ENCODE results near the gene FBXW5. TPM values are rescaled to one million over a fixed set of nuclear protein-coding genes. Genes with fewer than 3 reads are reported as not detected.

FBXW5 gene
- polyA plus RNA-seq, 3 donors = 102 to 173 (median 139) TPM

DNA sequence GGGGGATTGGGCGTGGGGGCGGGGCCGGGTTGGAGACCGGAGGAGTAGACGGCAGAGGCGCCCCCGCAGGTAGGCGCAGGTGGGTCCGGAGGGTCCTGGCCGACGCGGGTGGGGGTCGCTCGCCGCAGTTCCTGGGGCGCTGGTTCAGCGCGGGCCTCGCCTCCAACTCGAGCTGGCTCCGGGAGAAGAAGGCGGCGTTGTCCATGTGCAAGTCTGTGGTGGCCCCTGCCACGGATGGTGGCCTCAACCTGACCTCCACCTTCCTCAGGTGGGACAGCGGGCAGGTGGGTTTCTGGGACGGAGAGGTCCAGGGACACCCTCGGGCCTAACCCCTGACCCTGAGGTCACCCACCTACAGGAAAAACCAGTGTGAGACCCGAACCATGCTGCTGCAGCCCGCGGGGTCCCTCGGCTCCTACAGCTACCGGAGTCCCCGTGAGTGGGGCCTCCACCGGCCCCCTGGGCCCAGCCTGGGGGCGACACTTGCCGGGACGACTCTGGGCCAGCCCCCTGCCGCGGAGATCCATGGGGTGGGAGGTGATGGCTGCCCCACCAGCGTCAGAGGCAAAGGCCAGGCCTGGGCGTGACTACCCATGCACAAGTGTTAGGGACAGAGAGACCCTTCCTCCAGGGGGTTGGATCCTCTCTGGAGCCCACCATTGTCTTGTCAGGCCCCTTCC lies 34.5 kb upstream of the FBXW5 start:
- WGBS, 3 donors = 50 to 65% (median 58%) methylated on average over 38 to 41 of the region's 41 CpGs
- no peak overlapping the region for H3K27ac ChIP-seq (ENCODE audit: low read depth, low read length)

GRCh38 chr9:136978073-136978864 lies 33.7 kb upstream of the FBXW5 start:
- WGBS, 3 donors = 1 to 3% (median 3%) methylated on average over 66 to 75 of the region's 78 CpGs
- no peak overlapping the region for H3K27ac ChIP-seq (ENCODE audit: low read depth, low read length)

GRCh38 chr9:136977649-136978072 lies 33.1 kb upstream of the FBXW5 start:
- WGBS, 3 donors = 18 to 28% (median 21%) methylated on average over 24 to 33 of the region's 33 CpGs
- no peak overlapping the region for H3K27ac ChIP-seq (ENCODE audit: low read depth, low read length)

- no peak within 1 kb of the TSS for H3K27ac ChIP-seq (ENCODE audit: low read depth, low read length)
- WGBS, 3 donors = 50 to 81% (median 58%) methylated on average over 9 to 10 of the region's 10 CpGs
Measured at GRCh38 chr9:136977223-136977622, 32.7 kb upstream of the FBXW5 start, which contains the start of gene PTGDS. Gene PTGDS (plus strand): TSS chr9:136977504. CDS start chr9:136977579, 75 bp downstream.

GRCh38 chr9:136975644-136976043 lies 31.1 kb upstream of the FBXW5 start:
- H3K27ac ChIP-seq (ENCODE audit: low read depth, low read length) = no peak overlapping the region
- WGBS, 3 donors = 33 to 71% (median 37%) methylated on average over 14 of the region's 14 CpGs

- WGBS, 3 donors = 52 to 71% (median 53%) methylated on average over 15 of the region's 15 CpGs
- no peak overlapping the region for H3K27ac ChIP-seq (ENCODE audit: low read depth, low read length)
Measured at GRCh38 chr9:136974817-136975535, 30.4 kb upstream of the FBXW5 start.

- 86 to 91% (median 89%) methylated on average over 27 to 29 of the region's 29 CpGs for WGBS, 3 donors
- H3K27ac ChIP-seq (ENCODE audit: low read depth, low read length) = no peak overlapping the region
Measured at GRCh38 chr9:136973618-136974617, 29.4 kb upstream of the FBXW5 start.

DNA sequence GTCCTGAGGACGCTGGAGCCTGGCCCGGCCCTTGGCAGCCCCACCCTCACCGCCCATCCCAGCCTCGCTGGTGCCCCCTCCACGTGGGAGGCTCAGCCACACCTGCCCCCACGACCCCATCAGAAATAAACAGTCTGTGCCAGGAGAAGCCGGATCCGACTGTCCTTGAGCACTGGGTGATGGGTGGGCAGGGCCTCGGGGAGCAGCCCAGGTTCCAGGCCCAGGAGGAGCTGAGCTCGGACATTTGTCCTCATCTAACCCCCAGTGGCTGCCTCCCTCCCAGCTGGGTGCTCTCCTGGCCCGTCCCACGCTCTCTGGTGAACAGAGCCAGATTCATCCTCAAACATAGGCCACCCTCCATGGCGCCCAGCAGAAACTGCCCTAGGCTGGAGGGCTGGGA lies 28.2 kb upstream of the FBXW5 start:
- no peak overlapping the region for H3K27ac ChIP-seq (ENCODE audit: low read depth, low read length)
- WGBS, 3 donors = 47 to 72% (median 62%) methylated on average over 13 of the region's 13 CpGs

- 78 to 84% (median 82%) methylated on average over 9 to 11 of the region's 11 CpGs for WGBS, 3 donors
- H3K27ac ChIP-seq (ENCODE audit: low read depth, low read length) = no peak overlapping the region
Measured at GRCh38 chr9:136972335-136972734, 27.8 kb upstream of the FBXW5 start.

DNA sequence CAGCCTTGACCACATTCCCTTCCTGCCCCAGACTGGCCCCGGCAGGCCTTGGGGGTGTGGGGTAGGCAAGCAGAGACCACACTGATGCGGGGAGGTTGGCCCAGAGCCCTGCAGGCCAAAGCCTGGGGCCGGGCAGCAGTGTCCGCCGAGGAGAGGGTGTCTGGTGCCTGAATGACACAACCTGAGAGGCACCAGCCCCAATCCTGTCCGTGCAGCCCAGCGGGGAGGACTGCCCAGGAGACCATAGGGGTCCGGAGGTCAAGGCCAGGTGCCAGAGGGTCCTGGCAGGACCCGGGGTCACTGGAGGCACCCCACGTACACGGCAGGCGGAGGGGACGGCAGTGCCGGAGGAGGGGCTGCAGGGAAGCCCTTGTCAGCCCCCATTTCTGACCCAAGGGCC lies 27.2 kb upstream of the FBXW5 start:
- H3K27ac ChIP-seq (ENCODE audit: low read depth, low read length) = no peak overlapping the region
- 75 to 87% (median 80%) methylated on average over 14 of the region's 14 CpGs for WGBS, 3 donors

- WGBS, 3 donors = 78 to 87% (median 80%) methylated on average over 11 of the region's 11 CpGs
- no peak overlapping the region for H3K27ac ChIP-seq (ENCODE audit: low read depth, low read length)
Measured at GRCh38 chr9:136970361-136970760, 25.8 kb upstream of the FBXW5 start.

- WGBS, 3 donors = 69 to 84% (median 70%) methylated on average over 5 of the region's 5 CpGs
- H3K27ac ChIP-seq (ENCODE audit: low read depth, low read length) = no peak overlapping the region
Measured at GRCh38 chr9:136969774-136970173, 25.2 kb upstream of the FBXW5 start.

DNA sequence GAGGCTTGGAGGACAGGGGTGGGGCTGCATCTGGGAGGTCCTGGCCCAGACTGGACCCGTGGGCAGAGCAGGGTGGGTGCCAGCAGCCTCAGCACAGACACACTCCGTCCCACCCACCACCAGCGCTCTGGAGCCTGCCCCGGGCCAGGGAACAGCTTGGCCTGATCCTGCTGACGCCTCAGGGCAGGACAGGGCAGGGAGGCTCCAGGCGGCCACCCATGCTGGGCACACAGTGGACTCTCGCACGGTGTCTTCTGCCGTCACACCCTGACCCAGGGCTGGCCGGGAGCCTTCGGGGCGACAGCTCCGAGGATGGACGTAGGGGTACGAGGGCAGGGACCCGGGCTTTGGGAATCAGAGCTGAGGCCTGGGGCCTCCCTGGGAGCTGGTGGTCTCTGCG lies 24.6 kb upstream of the FBXW5 start:
- no peak overlapping the region for H3K27ac ChIP-seq (ENCODE audit: low read depth, low read length)
- WGBS, 3 donors = 70 to 88% (median 74%) methylated on average over 11 to 17 of the region's 17 CpGs

- WGBS, 3 donors = 77 to 84% (median 82%) methylated on average over 16 to 17 of the region's 17 CpGs
- H3K27ac ChIP-seq (ENCODE audit: low read depth, low read length) = no peak overlapping the region
Measured at GRCh38 chr9:136968333-136969127, 24.0 kb upstream of the FBXW5 start.

- 14 to 26% (median 25%) methylated on average over 23 of the region's 23 CpGs for WGBS, 3 donors
- no peak overlapping the region for H3K27ac ChIP-seq (ENCODE audit: low read depth, low read length)
Measured at GRCh38 chr9:136965771-136966484, 21.4 kb upstream of the FBXW5 start.

- H3K27ac ChIP-seq (ENCODE audit: low read depth, low read length) = no peak overlapping the region
- WGBS, 3 donors = 81 to 87% (median 86%) methylated on average over 26 of the region's 26 CpGs
Measured at GRCh38 chr9:136964833-136965422, 20.4 kb upstream of the FBXW5 start.
